Lower lobe of right lung (tissue), 2 donors: Measurements from ENCODE around the gene RHOH. TPM values are rescaled to one million over a fixed set of nuclear protein-coding genes. Genes with fewer than 3 reads are reported as not detected.

Experiments used
- ATAC-seq, 2 donors: fragments of 200-7000 bp; cut with Tn5 transposase; one replicate each; pipeline ENCODE4 v1.9.1; 2020 to 2022; ENCODE audit warnings: mild to moderate bottlenecking in 2 of 2, moderate library complexity in 2 of 2
- DNase-seq: peaks from one replicate; pipeline ENCODE4 v3.0.0-alpha.2; 2020
- H3K27ac ChIP-seq: fragments of 200-600 bp; one replicate; pipeline ENCODE4 v1.8.0; 2022
- H3K27me3 ChIP-seq: fragments of 200-600 bp; one replicate; pipeline ENCODE4 v1.8.0; 2022; ENCODE audit warnings: low read depth
- H3K36me3 ChIP-seq: fragments of 200-600 bp; one replicate; pipeline ENCODE4 v1.8.0; 2022; ENCODE audit warnings: mild to moderate bottlenecking
- H3K4me1 ChIP-seq: fragments of 200-600 bp; one replicate; pipeline ENCODE4 v1.8.0; 2022
- H3K4me3 ChIP-seq: fragments of 200-600 bp; one replicate; pipeline ENCODE4 v1.8.0; 2022; ENCODE audit warnings: mild to moderate bottlenecking
- H3K9me3 ChIP-seq: fragments of 200-600 bp; one replicate; pipeline ENCODE4 v1.8.0; 2022
- CTCF ChIP-seq: fragments of 200-600 bp; IDR thresholded peaks from one replicate; pipeline ENCODE4 v1.8.0; 2022; ENCODE audit warnings: antibody characterized with exemption, mild to moderate bottlenecking
- intact Hi-C: fragments of 100-400 bp; cut with DNase I; formaldehyde crosslinking; loops from one replicate; pipeline ENCODE4 v1.11.0; 2022
- total RNA-seq: library from RNA; stranded (reverse); fragmentation: NEBNext Ultra II Directional; extraction: Animal tissue kit (Norgen Biotek cat#: 25700); gene quantifications from one replicate; pipeline ENCODE4 v1.2.1, GENCODE V29; 2021
- donor health status: DM: no; HTN: yes; CAD: no; lungs with severe emphysema.

The RHOH gene
- total RNA-seq, 1 donor from 2014 or later: 9.2 TPM

- no peaks in the 10 kb centered on the region for H3K9me3 ChIP-seq
- no peak for DNase-seq
- no peak overlapping the region for H3K4me3 ChIP-seq
- no peaks in the 10 kb centered on the region for H3K27me3 ChIP-seq
- intact Hi-C loops: no loop called here
- no peaks in the 10 kb centered on the region for H3K4me1 ChIP-seq
- no peaks in the 10 kb centered on the region for H3K36me3 ChIP-seq
- no peak for TF ChIP-seq CTCF
- H3K27ac ChIP-seq: no peak overlapping the region
- no peak for ATAC-seq
Measured at GRCh38 chr4:40295572-40295971, 98.7 kb downstream of the RHOH start.

Other genes with a start within 250 kb of the RHOH start
- 74.8 TPM for gene PDS5A, start 219.1 kb upstream of the RHOH start, total RNA-seq
- gene N4BP2, start 140.2 kb upstream of the RHOH start, total RNA-seq: 10.0 TPM
- not detected for gene CHRNA9, start 138.3 kb downstream of the RHOH start, total RNA-seq